Activated CD4-positive, alpha-beta T cell treated with anti-CD3 and anti-CD28 coated beads for 24 hours (primary cell): ENCODE measurements around the gene GAK.

Experiments
- DNase-seq, 2 donors: peaks; one replicate each; pipeline ENCODE4 v3.0.0-alpha.2; 2020; ENCODE audit warnings: low read depth in 2 of 2

GAK gene

DNA sequence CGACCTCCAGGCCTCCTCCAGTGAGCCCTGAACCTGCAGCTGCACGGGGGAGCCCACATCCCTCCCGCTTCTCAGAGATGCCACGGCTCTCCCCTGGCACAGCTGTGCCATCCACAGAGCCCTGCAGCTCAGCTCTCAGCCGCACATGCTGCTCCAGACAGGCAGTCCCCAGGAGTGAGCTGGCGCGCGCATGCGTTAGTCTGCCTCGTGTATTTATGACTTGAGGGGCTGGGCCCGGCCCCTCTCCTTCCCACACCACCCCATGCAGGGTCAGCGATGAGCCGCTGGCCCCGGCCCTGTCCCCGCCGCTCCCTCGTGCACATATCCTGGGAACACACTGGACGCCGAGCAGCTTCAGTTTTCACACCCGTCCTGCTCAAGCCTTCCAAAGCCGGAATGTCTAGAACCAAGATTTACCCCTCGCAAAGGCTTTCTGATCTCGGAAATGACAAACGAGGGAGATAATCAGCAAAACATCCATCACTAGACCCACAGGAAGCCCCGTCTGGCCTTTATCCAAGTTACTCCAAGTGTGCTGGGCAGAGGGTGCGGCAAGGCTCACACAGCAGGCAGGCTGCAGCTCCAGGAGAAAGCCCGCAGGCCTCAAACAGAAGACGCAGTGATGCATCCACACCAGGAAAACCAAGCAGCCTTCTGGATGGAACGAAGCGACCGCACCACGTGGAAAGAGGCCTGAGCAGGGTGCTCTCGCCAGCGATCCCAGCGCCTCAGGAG lies 24.3 kb downstream of the GAK start:
- DNase-seq, result no peak

GRCh38 chr4:907103-907400 lies 25.1 kb downstream of the GAK start:
- no peak for DNase-seq

GRCh38 chr4:906339-907102 lies 25.6 kb downstream of the GAK start:
- no peak for DNase-seq

DNA sequence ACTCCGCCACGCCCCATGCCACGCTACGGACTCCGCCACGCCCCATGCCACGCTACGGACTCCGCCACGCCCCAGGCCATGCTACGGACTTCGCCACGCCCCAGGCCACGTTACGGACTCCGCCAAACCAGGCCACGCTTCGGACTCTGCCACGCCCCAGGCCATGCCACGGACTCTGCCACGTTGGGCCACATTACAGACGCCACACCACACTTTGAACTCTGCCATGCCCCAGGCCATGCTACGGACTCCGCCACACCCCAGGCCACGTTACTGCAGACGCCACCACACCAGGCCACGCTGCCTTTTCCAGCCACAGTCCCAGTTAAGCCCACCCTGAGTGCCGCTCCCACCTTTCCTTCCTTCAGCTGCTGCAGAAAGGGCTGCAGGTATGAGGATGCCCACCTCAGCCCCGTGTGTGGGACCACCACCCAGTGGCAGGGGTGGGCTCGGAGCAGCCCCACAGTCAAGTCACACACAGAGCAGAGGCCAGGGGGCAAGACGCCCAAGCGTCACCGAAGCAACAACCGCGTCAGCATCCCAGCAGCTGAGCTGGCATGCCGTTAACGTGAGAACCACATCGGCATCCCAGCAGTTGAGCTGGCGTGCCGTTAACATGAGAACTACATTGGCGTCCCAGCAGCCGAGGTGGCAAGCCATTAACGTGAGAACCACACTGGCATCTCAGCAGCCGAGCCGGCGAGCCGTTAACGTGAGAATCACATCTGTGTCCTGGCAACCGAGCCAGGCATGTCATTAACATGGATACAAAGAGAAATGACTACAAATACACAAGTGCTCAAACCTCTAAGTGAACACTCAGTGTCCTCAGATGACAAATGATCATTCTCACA lies 26.4 kb downstream of the GAK start:
- no peak for DNase-seq

GRCh38 chr4:903066-904046 lies 28.8 kb downstream of the GAK start:
- no peak for DNase-seq

DNA sequence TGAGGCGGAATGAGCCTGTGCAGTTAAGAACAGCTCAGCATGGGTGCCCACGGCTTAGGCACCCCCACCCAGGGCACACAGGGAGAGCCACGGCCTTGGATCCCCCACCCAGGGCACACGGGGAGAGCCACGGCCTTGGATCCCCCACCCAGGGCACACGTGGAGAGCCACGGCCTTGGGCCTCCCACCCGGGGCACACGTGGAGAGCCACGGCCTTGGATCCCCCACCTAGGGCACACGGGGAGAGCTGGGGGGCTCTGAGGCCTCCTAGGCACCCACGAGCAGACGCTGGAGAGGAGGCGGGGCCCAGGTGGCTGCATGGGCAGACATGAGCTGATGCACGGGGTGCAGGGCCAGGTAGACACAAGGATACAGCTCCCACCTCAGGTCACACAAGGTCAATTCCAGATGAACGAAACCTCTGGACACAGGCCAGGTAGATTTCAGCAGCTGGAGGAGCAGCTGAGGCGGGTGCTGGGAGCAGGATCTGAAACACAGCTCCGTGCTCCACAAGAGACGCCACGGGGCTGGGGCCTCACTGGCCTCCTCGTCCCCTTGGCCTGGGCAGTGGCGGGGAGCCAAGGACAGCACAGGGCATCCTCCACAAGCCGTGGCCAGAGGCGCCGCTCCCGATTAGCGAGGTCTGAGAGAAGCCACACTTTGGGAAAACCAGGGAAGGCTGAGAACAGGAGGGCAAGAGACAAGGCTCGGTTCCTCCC lies 30.8 kb downstream of the GAK start:
- DNase-seq, result no peak

- no peak for DNase-seq
These were observed 31.4 kb downstream of the GAK start for GRCh38 chr4:900721-901120.

GRCh38 chr4:900073-900472 lies 32.0 kb downstream of the GAK start:
- no peak for DNase-seq

DNA sequence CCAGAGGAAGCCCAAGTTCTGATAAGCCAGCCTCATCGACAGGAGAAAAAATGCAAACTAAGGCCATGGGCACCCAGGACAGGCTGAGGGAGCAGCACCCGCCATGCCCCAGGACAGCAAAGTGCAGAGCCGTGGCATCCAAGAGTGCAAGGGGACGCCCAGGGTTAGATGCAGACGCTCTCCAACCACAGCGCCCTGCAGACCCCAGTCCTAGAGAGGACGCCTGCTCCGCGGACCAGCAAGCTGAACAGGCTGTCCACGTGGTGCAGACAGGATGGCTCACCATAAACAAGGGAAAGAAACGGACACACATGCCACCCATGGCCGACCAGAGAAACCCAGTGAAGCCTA lies 32.6 kb downstream of the GAK start:
- DNase-seq, result no peak

GRCh38 chr4:898869-899555 lies 33.1 kb downstream of the GAK start:
- no peak for DNase-seq

GRCh38 chr4:898123-898522 lies 34.0 kb downstream of the GAK start:
- DNase-seq, result no peak

DNA sequence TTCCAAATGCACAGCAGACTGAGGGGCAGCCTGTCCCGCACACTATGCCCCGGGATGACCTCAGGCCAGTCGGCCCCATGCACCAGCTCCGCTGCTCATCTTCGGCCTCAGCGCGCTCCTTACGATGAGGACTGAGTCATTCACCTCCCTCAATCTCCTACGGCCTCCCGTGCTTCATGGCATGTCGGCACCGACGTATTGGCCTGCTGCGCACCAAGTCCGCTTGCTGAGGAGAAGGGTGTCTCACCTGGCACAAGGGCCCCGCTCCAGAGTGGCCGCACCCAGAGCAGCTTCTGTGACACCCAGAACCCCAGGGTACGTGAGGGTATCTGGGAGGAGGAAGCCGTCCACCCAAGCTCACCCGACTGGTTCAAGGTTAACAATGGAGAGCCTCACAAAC lies 35.5 kb downstream of the GAK start:
- no peak for DNase-seq

DNA sequence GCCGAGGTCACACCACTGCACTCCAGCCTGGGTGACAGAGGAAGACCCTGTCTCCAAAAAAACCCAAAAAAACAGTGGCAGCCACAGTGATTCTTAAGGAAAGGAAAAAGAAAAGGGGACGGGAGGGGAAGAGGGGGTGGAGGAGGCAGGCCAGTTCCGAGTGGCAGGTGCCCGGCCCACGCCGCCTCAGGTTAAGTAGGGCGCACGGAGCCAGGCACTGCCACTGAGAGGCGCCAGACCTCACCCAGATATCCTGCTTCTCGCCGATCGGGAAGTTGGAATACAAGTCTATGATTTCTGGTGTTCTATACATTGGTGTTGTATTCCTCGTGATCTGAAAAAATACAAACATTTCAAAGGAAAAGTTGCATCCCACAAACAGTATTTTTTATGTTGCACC lies 35.9 kb downstream of the GAK start:
- no peak for DNase-seq

- no peak for DNase-seq
These were observed 36.5 kb downstream of the GAK start for GRCh38 chr4:895596-895995.

DNA sequence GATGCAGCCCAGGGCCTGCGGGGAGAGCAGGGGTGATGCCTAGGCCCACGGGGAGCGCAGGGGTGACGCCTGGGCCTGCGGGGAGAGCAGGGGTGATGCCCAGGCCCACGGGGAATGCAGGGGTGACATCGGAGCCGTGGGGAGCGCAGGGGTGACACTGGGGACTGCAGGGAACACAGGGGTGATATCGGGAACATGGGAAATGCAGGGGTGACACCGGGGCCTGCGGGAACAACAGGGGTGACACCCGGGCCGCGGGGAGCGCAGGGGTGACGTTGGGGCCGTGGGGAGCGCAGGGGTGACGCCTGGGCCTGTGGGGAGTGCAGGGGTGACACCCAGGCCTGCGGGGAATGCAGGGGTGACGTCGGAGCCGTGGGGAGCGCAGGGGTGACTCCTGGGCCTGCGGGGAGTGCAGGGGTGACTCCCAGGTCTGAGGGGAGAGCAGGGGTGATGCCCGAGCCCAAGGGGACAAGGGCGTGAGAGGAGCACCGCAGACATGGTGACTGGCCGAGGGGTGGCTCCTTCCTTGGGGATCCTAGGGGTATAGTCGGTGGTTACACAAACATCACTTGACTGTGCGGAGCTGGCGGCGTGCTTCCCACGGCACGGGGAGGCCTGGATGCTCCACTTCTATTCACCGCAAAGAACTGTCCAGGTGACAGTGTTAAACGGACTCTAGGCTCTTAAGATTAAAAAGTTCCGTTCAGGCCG lies 38.0 kb downstream of the GAK start:
- DNase-seq, result no peak

DNA sequence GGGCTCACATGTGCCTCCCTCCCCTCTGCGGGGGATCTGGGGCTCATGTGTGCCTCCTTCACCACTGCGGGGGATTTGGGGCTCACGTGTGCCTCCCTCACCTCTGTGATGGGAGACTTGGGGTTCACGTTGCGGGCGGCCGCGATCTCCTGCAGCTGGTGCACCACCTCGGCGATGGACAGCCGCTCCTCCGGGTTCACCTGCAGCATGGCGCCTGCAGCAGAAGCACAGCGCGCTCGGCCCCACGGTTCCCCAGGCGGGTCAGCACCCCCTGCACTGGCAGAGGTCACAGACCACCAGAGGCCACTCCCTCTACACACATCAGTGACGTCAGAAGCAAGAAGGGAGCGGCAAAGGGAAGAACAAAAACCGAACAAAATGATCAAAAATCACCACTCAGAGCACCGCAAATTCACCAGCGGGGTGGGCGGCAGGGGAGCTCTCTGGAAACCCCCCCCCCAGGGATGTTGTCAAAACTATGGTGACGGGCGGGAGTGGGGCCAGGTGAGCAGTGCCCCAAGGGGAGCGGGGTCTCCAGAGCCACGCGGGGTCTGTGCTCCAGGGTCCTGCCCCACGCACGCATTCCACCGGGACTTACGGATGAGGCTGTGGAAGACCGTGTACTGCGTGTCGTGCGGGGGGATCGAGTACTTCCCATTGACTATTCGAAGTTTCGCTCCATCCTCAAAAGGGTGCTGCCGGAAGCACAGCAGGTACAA lies 38.7 kb downstream of the GAK start:
- DNase-seq, result no peak

DNA sequence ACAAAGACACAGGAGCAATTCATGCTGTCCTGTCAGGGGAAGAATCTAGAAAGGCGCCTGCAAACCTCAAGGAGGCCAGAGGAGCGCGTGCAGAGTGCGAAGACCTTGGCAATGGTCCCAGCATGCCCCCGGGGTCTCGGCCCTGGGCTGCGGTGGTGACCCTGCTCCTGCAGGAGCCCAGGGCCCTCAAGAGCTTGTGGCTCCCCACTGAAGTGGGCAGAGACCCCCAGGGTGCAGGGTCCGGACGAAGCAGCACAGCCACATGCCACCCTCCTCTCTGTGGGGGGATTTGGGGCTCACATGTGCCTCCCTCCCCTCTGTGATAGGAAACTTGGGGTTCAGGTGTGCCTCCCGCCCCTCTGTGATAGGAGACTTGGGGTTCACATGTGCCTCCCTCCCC lies 39.3 kb downstream of the GAK start:
- DNase-seq, result no peak

DNA sequence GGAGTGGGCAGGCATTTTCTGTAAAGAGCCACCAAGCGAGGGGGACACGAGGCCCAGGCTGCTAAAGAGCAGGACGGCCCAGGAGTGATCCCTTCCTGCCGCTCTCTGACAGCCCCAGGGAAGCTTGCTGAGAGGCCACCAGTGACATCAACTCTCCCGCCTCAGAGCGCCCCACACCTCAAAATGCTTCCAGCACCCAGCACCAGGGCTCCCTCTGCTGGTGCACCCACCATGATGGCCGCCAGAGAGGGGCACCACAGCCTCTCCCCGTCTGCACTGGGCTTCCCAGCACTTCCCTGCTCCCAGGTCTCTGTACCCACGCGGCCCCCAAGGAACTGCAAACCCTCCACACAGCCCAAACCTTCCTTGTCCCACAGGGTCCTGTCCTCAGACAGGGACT lies 40.4 kb downstream of the GAK start:
- no peak for DNase-seq

DNA sequence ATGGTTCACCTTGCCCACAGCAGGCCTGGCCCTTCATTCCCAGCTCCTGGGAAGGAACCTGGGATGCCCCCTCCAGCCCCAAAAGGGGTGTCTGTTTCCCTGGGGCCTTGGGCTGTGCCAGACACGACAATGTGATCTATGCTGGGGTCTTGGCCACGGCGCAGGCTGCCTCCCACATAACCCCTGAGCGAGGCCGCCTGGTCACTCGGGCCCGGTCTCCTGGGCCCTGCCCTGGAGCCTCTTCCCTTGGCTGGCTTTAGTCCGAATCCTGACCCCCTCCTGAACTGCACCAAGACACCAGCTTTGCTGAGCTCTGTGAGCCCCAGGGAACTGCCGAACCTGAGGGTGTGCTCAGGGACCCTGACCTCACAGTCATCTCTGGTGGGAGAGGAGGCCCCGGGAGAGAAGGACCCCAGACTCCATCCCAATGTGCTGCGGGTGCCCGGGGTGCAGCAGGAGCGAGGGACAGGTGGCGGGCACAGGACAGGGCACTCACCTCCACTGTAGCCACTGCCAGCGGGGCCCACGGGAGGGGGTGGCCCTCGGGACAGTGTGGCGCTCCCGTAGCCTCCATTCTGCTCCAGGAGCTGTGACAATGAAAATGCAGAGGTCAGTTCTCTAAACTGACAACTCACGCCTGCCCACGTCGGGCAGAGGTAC lies 42.0 kb downstream of the GAK start:
- DNase-seq, result no peak
